Hepatocyte (in vitro differentiated cells): ENCODE measurements around the gene AXIN1. TPM values are rescaled to one million over a fixed set of nuclear protein-coding genes. Genes with fewer than 3 reads are reported as not detected.

Experiments
- DNase-seq: peaks from one replicate; pipeline ENCODE4 v3.0.0-alpha.2; 2016; ENCODE audit warnings: low spot score
- H2AFZ ChIP-seq: fragments of 200-600 bp; sonication (generic); 2 replicates; pipeline ENCODE4 v1.6.0; 2016; ENCODE audit warnings: antibody characterized with exemption, mild to moderate bottlenecking
- H3K27ac ChIP-seq: fragments of 200-600 bp; sonication (generic); 2 replicates; pipeline ENCODE4 v1.5.1; 2016; ENCODE audit warnings: mild to moderate bottlenecking
- H3K27me3 ChIP-seq: fragments of 200-600 bp; sonication (generic); 2 replicates; pipeline ENCODE4 v1.6.1; 2016
- H3K36me3 ChIP-seq: fragments of 200-600 bp; sonication (generic); replicated peaks from 2 replicates; pipeline ENCODE4 v1.5.1; 2016; ENCODE audit warnings: low read depth; ENCODE audit not compliant: insufficient read depth
- H3K4me1 ChIP-seq: fragments of 200-600 bp; sonication (generic); 2 replicates; pipeline ENCODE4 v1.5.1; 2016; ENCODE audit warnings: mild to moderate bottlenecking, moderate library complexity; ENCODE audit not compliant: insufficient read depth
- H3K4me2 ChIP-seq: fragments of 200-600 bp; sonication (generic); 2 replicates; pipeline ENCODE4 v1.6.0; 2016
- H3K4me3 ChIP-seq: fragments of 200-600 bp; sonication (generic); 2 replicates; pipeline ENCODE4 v1.5.1; 2016; ENCODE audit warnings: mild to moderate bottlenecking
- H3K79me2 ChIP-seq: fragments of 200-600 bp; sonication (generic); 2 replicates; pipeline ENCODE4 v1.6.0; 2017; ENCODE audit warnings: mild to moderate bottlenecking
- H3K9me2 ChIP-seq: fragments of 200-600 bp; sonication (generic); replicated peaks from 2 replicates; pipeline ENCODE4 v1.6.0; 2017; ENCODE audit warnings: mild to moderate bottlenecking; ENCODE audit not compliant: insufficient read depth
- H3K9me3 ChIP-seq: fragments of 200-600 bp; sonication (generic); 2 replicates; pipeline ENCODE4 v1.5.1; 2016; ENCODE audit warnings: low read depth, mild to moderate bottlenecking
- H4K20me1 ChIP-seq: fragments of 200-600 bp; sonication (generic); 2 replicates; pipeline ENCODE4 v1.6.0; 2016; ENCODE audit warnings: mild to moderate bottlenecking; ENCODE audit not compliant: insufficient read depth, poor library complexity, severe bottlenecking
- EZH2 ChIP-seq: fragments of 200-600 bp; sonication (generic); IDR thresholded peaks from 2 replicates; pipeline ENCODE4 v1.6.1; 2016; ENCODE audit warnings: antibody characterized with exemption, mild to moderate bottlenecking, borderline replicate concordance
- EZH2phosphoT487 ChIP-seq: fragments of 200-600 bp; sonication (generic); IDR thresholded peaks from one replicate; pipeline ENCODE4 v1.6.1; 2018; ENCODE audit warnings: antibody characterized with exemption, mild to moderate bottlenecking, low read depth, moderate library complexity; ENCODE audit not compliant: unreplicated experiment, severe bottlenecking
- WGBS: methylation state at CpG from one replicate; pipeline ENCODE4 v1.1.6; 2016; ENCODE audit warnings: low lambda C conversion rate; ENCODE audit errors: missing lambda C conversion rate; 5-methylcytosine and 5-hydroxymethylcytosine counted together
- polyA plus RNA-seq: library from polyadenylated mRNA; unstranded; fragments of >200 nt; fragmentation: Nextera tagmentation; extraction: Ambion mirVana; gene quantifications from 2 replicates; pipeline ENCODE4 v1.2.1, GENCODE V29; 2016
- total RNA-seq: library from RNA; depleted of rRNA; stranded (reverse); fragments of >200 nt; gene quantifications from 2 replicates; pipeline ENCODE4 v1.2.3, GENCODE V29; 2014
- TF ChIP-seq, protein P1 (sequence below): fragments of 200-600 bp; sonication (generic); IDR thresholded peaks from 2 replicates; pipeline ENCODE4 v1.5.1; 2016; ENCODE audit warnings: antibody characterized with exemption, mild to moderate bottlenecking; ENCODE audit not compliant: poor library complexity

Gene AXIN1
- total and polyA plus RNA-seq, 2 experiments from 2014 or later = 16.1 to 27.2 TPM

DNA sequence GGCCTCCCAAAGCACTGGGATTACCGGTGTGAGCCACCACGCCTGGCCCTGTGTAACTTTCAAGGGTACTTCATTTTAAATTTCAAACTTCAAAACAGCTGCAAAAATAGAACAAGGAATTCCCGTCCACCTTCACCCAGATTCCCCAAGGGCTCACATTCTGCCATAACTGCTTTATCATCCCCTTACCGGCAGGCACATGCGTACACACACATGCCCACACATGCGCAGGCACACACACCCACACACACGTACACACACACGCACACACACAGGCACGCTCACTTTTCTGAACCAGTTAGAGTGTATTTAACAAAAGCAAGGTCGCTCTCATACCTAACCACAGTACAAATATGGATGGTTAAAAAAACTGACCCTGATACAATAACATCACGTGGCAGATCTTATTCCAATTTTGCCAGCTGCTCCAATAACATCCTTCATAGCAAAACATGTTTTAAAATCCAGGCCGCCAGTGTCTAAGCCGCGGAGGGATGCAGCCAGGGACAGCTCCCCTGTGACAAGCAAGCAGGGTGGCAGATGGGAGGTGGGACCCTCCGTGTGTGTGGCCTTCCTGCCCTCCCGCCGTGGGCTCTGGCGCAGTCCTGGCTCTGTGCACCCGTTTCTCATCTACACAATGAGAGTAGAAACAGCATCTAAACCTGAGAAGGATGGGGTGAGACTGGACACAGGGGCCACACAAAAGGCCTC, 46.5 kb downstream of the AXIN1 start:
- Histone ChIP-seq H3K79me2 (no peaks in the 10 kb centered on the region), H3K4me1 (no peaks in the 10 kb centered on the region), H4K20me1 (no peaks in the 10 kb centered on the region), H2AFZ (no peak overlapping the region), H3K4me3 (no peak overlapping the region), H3K9me2 (no peaks in the 10 kb centered on the region), H3K4me2 (no peak overlapping the region), H3K27ac (no peak overlapping the region), H3K27me3 (no peaks in the 10 kb centered on the region), H3K36me3 (no peaks in the 10 kb centered on the region), H3K9me3 (no peaks in the 10 kb centered on the region)
- TF ChIP-seq, protein P1, sequence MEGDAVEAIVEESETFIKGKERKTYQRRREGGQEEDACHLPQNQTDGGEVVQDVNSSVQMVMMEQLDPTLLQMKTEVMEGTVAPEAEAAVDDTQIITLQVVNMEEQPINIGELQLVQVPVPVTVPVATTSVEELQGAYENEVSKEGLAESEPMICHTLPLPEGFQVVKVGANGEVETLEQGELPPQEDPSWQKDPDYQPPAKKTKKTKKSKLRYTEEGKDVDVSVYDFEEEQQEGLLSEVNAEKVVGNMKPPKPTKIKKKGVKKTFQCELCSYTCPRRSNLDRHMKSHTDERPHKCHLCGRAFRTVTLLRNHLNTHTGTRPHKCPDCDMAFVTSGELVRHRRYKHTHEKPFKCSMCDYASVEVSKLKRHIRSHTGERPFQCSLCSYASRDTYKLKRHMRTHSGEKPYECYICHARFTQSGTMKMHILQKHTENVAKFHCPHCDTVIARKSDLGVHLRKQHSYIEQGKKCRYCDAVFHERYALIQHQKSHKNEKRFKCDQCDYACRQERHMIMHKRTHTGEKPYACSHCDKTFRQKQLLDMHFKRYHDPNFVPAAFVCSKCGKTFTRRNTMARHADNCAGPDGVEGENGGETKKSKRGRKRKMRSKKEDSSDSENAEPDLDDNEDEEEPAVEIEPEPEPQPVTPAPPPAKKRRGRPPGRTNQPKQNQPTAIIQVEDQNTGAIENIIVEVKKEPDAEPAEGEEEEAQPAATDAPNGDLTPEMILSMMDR = no peak
- TF ChIP-seq EZH2phosphoT487 = no peak
- TF ChIP-seq EZH2 = no peak
- WGBS = 97% methylated on average over 19 of the region's 19 CpGs
- DNase-seq = no peak

DNA sequence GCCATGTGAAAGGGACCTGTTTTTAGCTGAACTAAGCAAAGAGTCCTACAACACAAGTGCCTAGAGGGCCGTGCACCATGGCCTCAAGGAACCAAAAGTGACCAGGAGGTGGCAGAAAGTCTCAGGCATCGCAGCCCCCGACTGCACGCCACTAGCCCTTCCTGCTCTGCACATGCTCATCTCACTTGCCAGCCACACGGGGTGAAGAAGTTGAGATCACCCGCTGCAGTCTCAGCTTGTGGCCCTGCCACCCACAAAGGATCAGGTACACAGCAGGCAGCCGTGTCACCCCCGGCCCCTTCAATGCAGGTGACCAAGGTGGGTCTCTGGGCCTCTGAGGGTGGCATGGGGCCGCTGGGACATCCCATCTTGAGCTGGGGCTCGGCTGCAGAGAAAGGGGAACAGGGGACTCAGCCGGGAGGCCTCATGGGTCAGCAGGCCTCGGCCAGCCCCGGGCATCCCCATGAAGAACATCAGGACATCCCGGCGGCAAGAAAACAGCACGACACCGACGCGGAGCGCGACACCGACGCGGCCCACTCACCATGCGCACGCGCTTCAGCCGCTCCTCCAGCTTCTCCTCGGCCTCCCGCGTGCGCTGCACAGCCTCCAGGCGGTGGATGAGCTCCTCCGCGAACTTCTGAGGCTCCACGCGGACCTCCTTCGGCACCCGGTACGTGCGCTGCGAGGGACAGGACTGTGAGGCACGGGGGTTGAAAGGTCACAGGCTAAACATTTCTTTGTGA, 48.6 kb downstream of the AXIN1 start:
- Histone ChIP-seq H3K79me2 (no peaks in the 10 kb centered on the region), H3K4me2 (no peak overlapping the region), H2AFZ (no peak overlapping the region), H3K27ac (no peak overlapping the region), H3K9me3 (no peaks in the 10 kb centered on the region), H3K4me1 (no peaks in the 10 kb centered on the region), H3K36me3 (no peaks in the 10 kb centered on the region), H4K20me1 (no peaks in the 10 kb centered on the region), H3K9me2 (no peaks in the 10 kb centered on the region), H3K4me3 (no peak overlapping the region), H3K27me3 (no peaks in the 10 kb centered on the region)
- DNase-seq = no peak
- TF ChIP-seq EZH2 = no peak
- TF ChIP-seq, protein P1 = no peak
- TF ChIP-seq EZH2phosphoT487 = no peak
- WGBS = 93% methylated on average over 42 of the region's 43 CpGs

DNA sequence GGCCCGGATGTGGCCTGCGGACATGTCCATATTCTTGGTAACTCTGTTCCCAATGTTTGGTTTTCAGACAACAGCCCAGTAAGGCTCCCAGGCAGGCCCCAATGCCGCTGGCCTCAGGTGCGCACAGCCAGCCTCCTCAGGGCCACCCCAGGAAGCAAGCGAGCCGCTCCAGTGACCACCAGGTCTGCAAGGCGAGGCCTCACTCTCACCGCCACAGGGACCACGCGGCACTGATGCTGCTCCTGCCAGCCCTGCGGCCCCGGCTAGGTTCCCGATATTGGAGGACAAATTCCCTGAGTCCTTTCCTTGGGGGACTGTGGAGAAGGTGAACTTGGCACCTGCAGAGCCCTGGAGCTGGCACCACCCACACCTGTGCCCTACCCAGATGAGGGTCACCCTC, 50.6 kb downstream of the AXIN1 start:
- Histone ChIP-seq H4K20me1 (no peaks in the 10 kb centered on the region), H3K79me2 (no peaks in the 10 kb centered on the region), H3K9me3 (no peaks in the 10 kb centered on the region), H3K4me2 (no peak overlapping the region), H3K9me2 (no peaks in the 10 kb centered on the region), H3K36me3 (no peaks in the 10 kb centered on the region), H3K4me3 (no peak overlapping the region), H2AFZ (no peak overlapping the region), H3K27me3 (no peaks in the 10 kb centered on the region), H3K27ac (no peak overlapping the region), H3K4me1 (no peaks in the 10 kb centered on the region)
- no peak for TF ChIP-seq EZH2
- TF ChIP-seq, protein P1 = no peak
- no peak for DNase-seq
- WGBS = 96% methylated on average over 13 of the region's 13 CpGs
